H9 (cell line): ENCODE data around the gene NUDT3. TPM values are rescaled to one million over a fixed set of nuclear protein-coding genes. Genes with fewer than 3 reads are reported as not detected.

ENCODE experiments used
- DNase-seq: peaks from one replicate; pipeline ENCODE4 v3.0.0-alpha.2; 2017
- H2AFZ ChIP-seq: one replicate; pipeline ENCODE4 v1.6.1; 2013; ENCODE audit warnings: mild to moderate bottlenecking, low read length, control low read depth, moderate library complexity
- H2AK5ac ChIP-seq: 2 replicates; pipeline ENCODE4 v1.6.1; 2013; ENCODE audit warnings: low read length, control low read depth, mixed read lengths; ENCODE audit not compliant: insufficient read length
- H2BK120ac ChIP-seq: one replicate; pipeline ENCODE4 v1.6.1; 2013; ENCODE audit warnings: low read depth, mild to moderate bottlenecking, low read length, control low read depth, inconsistent platforms; ENCODE audit not compliant: poor library complexity, severe bottlenecking
- H2BK12ac ChIP-seq: 2 replicates; pipeline ENCODE4 v1.6.1; 2013; ENCODE audit warnings: low read length, control low read depth, mixed read lengths, low read depth; ENCODE audit not compliant: insufficient read length
- H2BK15ac ChIP-seq: 2 replicates; pipeline ENCODE4 v1.6.1; 2013; ENCODE audit warnings: low read depth, low read length, control low read depth
- H2BK20ac ChIP-seq: one replicate; pipeline ENCODE4 v1.6.1; 2013; ENCODE audit warnings: low read depth, mild to moderate bottlenecking, low read length, control low read depth, inconsistent platforms; ENCODE audit not compliant: poor library complexity, severe bottlenecking
- H2BK5ac ChIP-seq: 2 replicates; pipeline ENCODE4 v1.6.1; 2013; ENCODE audit warnings: low read length, control low read depth, mixed read lengths; ENCODE audit not compliant: insufficient read length
- H3K14ac ChIP-seq: 2 replicates; pipeline ENCODE4 v1.6.1; 2013; ENCODE audit warnings: low read length, control low read depth; ENCODE audit not compliant: insufficient read depth
- H3K18ac ChIP-seq: 2 replicates; pipeline ENCODE4 v1.6.1; 2013; ENCODE audit warnings: low read depth, mild to moderate bottlenecking, mixed read lengths, low read length, control low read depth; ENCODE audit not compliant: insufficient read length
- H3K23ac ChIP-seq: 2 replicates; pipeline ENCODE4 v1.6.1; 2013; ENCODE audit warnings: low read length, control low read depth, mixed read lengths, low read depth; ENCODE audit not compliant: insufficient read length
- H3K23me2 ChIP-seq: 2 replicates; pipeline ENCODE4 v1.6.1; 2013; ENCODE audit warnings: low read depth, mild to moderate bottlenecking, mixed read lengths, low read length, control low read depth; ENCODE audit not compliant: insufficient read length, poor library complexity, severe bottlenecking
- H3K27ac ChIP-seq: 2 replicates; pipeline ENCODE4 v1.5.1; 2013; ENCODE audit warnings: low read length, control low read depth, mixed read lengths, low read depth; ENCODE audit not compliant: insufficient read length
- H3K27me3 ChIP-seq: 2 replicates; pipeline ENCODE4 v1.6.1; 2013; ENCODE audit warnings: low read length, control low read depth, inconsistent platforms; ENCODE audit not compliant: insufficient read depth
- H3K4ac ChIP-seq: 2 replicates; pipeline ENCODE4 v1.6.1; 2013; ENCODE audit warnings: low read depth, mild to moderate bottlenecking, control low read depth, inconsistent platforms, low read length, moderate library complexity
- H3K4me1 ChIP-seq: 2 replicates; pipeline ENCODE4 v1.6.1; 2013; ENCODE audit warnings: low read length, control low read depth, inconsistent platforms; ENCODE audit not compliant: insufficient read depth
- H3K4me2 ChIP-seq: 2 replicates; pipeline ENCODE4 v1.6.1; 2013; ENCODE audit warnings: low read length, control low read depth, mixed read lengths; ENCODE audit not compliant: insufficient read length, insufficient read depth
- H3K56ac ChIP-seq: 2 replicates; pipeline ENCODE4 v1.6.1; 2013; ENCODE audit warnings: low read depth, mild to moderate bottlenecking, mixed read lengths, low read length, control low read depth; ENCODE audit not compliant: insufficient read length
- H3K79me1 ChIP-seq: 2 replicates; pipeline ENCODE4 v1.6.1; 2013; ENCODE audit warnings: low read depth, mild to moderate bottlenecking, moderate library complexity, low read length, control low read depth, inconsistent platforms; ENCODE audit not compliant: insufficient read depth, poor library complexity, severe bottlenecking
- H3K79me2 ChIP-seq: 2 replicates; pipeline ENCODE4 v1.6.1; 2013; ENCODE audit warnings: low read length, control low read depth, inconsistent platforms; ENCODE audit not compliant: insufficient read depth
- H3K9ac ChIP-seq: 2 replicates; pipeline ENCODE4 v1.6.1; 2013; ENCODE audit warnings: low read length, control low read depth, mixed read lengths; ENCODE audit not compliant: insufficient read length; ENCODE audit errors: extremely low read depth
- H3K9me3 ChIP-seq: one replicate; pipeline ENCODE4 v1.6.1; 2013; ENCODE audit warnings: low read depth, low read length, inconsistent platforms; ENCODE audit not compliant: control insufficient read depth
- H3T11ph ChIP-seq: one replicate; pipeline ENCODE4 v1.6.1; 2013; ENCODE audit warnings: mild to moderate bottlenecking, low read length, control low read depth, inconsistent platforms
- H4K20me1 ChIP-seq: one replicate; pipeline ENCODE4 v1.6.1; 2013; ENCODE audit not compliant: control insufficient read depth, insufficient read length, insufficient read depth
- H4K5ac ChIP-seq: 2 replicates; pipeline ENCODE4 v1.6.1; 2013; ENCODE audit warnings: low read depth, mild to moderate bottlenecking, mixed read lengths, low read length, control low read depth; ENCODE audit not compliant: insufficient read length
- H4K8ac ChIP-seq: replicated peaks from 2 replicates; pipeline ENCODE4 v1.6.1; 2013; ENCODE audit warnings: low read length, control low read depth, mixed read lengths, low read depth; ENCODE audit not compliant: insufficient read length
- H4K91ac ChIP-seq: 2 replicates; pipeline ENCODE4 v1.6.1; 2013; ENCODE audit warnings: low read depth, mild to moderate bottlenecking, moderate library complexity, mixed read lengths, low read length, control low read depth; ENCODE audit not compliant: insufficient read length
- H3K27ac Mint-ChIP-seq, 3 experiments: 2 replicates in 2 of 3; 3 replicates in 1 of 3; pipeline ENCODE4 v1.8.0; 2020 to 2021; ENCODE audit warnings: mixed read lengths in 3 of 3, mild to moderate bottlenecking in 1 of 3, moderate library complexity in 1 of 3
- H3K27me3 Mint-ChIP-seq: 2 replicates; pipeline ENCODE4 v1.8.0; 2021; ENCODE audit warnings: low read depth, mild to moderate bottlenecking, moderate library complexity, mixed read lengths
- H3K36me3 Mint-ChIP-seq, 3 experiments: 2 replicates in 2 of 3; 3 replicates in 1 of 3; pipeline ENCODE4 v1.8.0; 2020 to 2021; ENCODE audit warnings: low read depth in 3 of 3, mixed read lengths in 3 of 3; ENCODE audit not compliant: insufficient read depth in 1 of 3
- H3K4me1 Mint-ChIP-seq, 2 experiments: 2 replicates each; pipeline ENCODE4 v1.8.0; 2020; ENCODE audit warnings: mixed read lengths in 2 of 2
- H3K4me3 Mint-ChIP-seq, 2 experiments: 2 replicates in 1 of 2; 3 replicates in 1 of 2; pipeline ENCODE4 v1.8.0; 2020 to 2021; ENCODE audit warnings: mild to moderate bottlenecking in 2 of 2, mixed read lengths in 2 of 2, moderate library complexity in 1 of 2
- H3K9me3 Mint-ChIP-seq, 2 experiments: 2 replicates in 1 of 2; 3 replicates in 1 of 2; pipeline ENCODE4 v1.8.0; 2020; ENCODE audit warnings: mild to moderate bottlenecking in 2 of 2, mixed read lengths in 2 of 2, moderate library complexity in 1 of 2
- CTCF ChIP-seq: fragments of 200-600 bp; sonication (generic); conservative IDR thresholded peaks from 3 replicates; pipeline ENCODE4 v1.8.0; 2021; ENCODE audit warnings: antibody characterized with exemption, mild to moderate bottlenecking
- WGBS: extraction: QIAGEN DNeasy Blood & Tissue Kit; methylation state at CpG from one replicate; pipeline ENCODE4 v1.1.7; 2013; ENCODE audit warnings: missing lambda C conversion rate, low lambda C conversion rate, mixed read lengths; ENCODE audit not compliant: insufficient read length; ENCODE audit errors: extremely low coverage; 5-methylcytosine and 5-hydroxymethylcytosine counted together
- total RNA-seq: library from RNA; stranded (reverse); gene quantifications from 2 replicates; pipeline ENCODE4 v1.2.1, GENCODE V29; 2021

NUDT3 gene
- total RNA-seq, 1 experiment from 2014 or later, result 23.6 TPM

- Histone ChIP-seq H3K18ac (no peak overlapping the region), H3K23me2 (no peaks in the 10 kb centered on the region), H4K8ac (no peak overlapping the region), H2AK5ac (no peak overlapping the region), H4K5ac (no peak overlapping the region), H3K4me1 (no peaks in the 10 kb centered on the region), H3K27me3 (no peaks in the 10 kb centered on the region), H3K27ac (no peak overlapping the region), H2AFZ (no peak overlapping the region), H3K9me3 (no peaks in the 10 kb centered on the region), H3K56ac (no peak overlapping the region), H3T11ph (no peak overlapping the region), H4K20me1 (no peaks in the 10 kb centered on the region), H3K4me2 (no peak overlapping the region), H2BK120ac (no peak overlapping the region), H3K23ac (no peak overlapping the region), H2BK20ac (no peak overlapping the region), H3K79me2 (peaks cover 4% of the 10 kb centered on the region; the same call in 1 of the 2 replicates), H4K91ac (no peak overlapping the region), H2BK5ac (no peak overlapping the region), H3K79me1 (peaks cover 13% of the 10 kb centered on the region), H3K4ac (no peak overlapping the region), H3K9ac (no peak overlapping the region), H3K14ac (no peak overlapping the region), H2BK12ac (no peak overlapping the region), H2BK15ac (no peak overlapping the region)
- DNase-seq, result no peak
- Mint-ChIP-seq H3K36me3 (peaks cover 3 to 9% (median 5%) of the 10 kb centered on the region in 3 experiments; a peak in 4 of 7 replicates), H3K4me1 (peaks cover 5 to 7% of the 10 kb centered on the region in 2 experiments), H3K27me3 (no peaks in the 10 kb centered on the region), H3K4me3 (no peak overlapping the region), H3K9me3 (no peaks in the 10 kb centered on the region), H3K27ac (no peak overlapping the region)
- no peak for TF ChIP-seq CTCF
- no CpG with 5 or more reads among the region's 3 CpGs for WGBS
Observed at GRCh38 chr6:34374069-34374468, 18.4 kb downstream of the NUDT3 start.
